Endothelial cell of umbilical vein (primary cell): ENCODE results near the gene MYBPHL. TPM values are rescaled to one million over a fixed set of nuclear protein-coding genes. Genes with fewer than 3 reads are reported as not detected.

ENCODE experiments used
- BruUV-seq: library from RNA; stranded (reverse); fragments of 400-500 nt; replicated peaks from 2 replicates; lab custom pipeline; 2021; lab: Mats Ljungman, UMichigan
- CTCF ChIA-PET: fragments of 300-600, 350-600 bp; sonication (Branson Sonifier 250); formaldehyde crosslinking; loops from one replicate; lab custom pipeline; 2021; ENCODE audit warnings: antibody characterized with exemption, inconsistent platforms; lab: Charles Lee
- POLR2A ChIA-PET: fragments of 300-600, 350-600 bp; sonication (Branson Sonifier 250); formaldehyde crosslinking; loops from one replicate; lab custom pipeline; 2021; ENCODE audit warnings: antibody characterized with exemption, inconsistent platforms; lab: Charles Lee
- DNase-seq: peaks from one replicate; pipeline ENCODE4 v3.0.0-alpha.2; 2011; ENCODE audit warnings: low read depth, low spot score
- FAIRE-seq: peaks from 2 replicates; lab custom pipeline; 2011; peaks lifted over from hg19 to GRCh38; lab: Jason Lieb, UNC
- H2AFZ ChIP-seq: 2 replicates; pipeline ENCODE4 v1.6.0; 2012; ENCODE audit warnings: low read depth, low read length, control low read depth, inconsistent platforms
- H3K27ac ChIP-seq: 2 replicates; pipeline ENCODE4 v1.5.1; 2011; ENCODE audit warnings: low read depth, mild to moderate bottlenecking, control low read depth, low read length, moderate library complexity; ENCODE audit not compliant: insufficient read depth
- H3K27me3 ChIP-seq, 2 experiments: 2 replicates each; pipeline versions ENCODE4 v1.6.0 to v1.6.1; 2011; ENCODE audit warnings: low read length in 2 of 2, mixed read lengths in 1 of 2; ENCODE audit not compliant: control insufficient read depth in 2 of 2, insufficient read depth in 2 of 2
- H3K36me3 ChIP-seq, 2 experiments: 2 replicates in 1 of 2; 3 replicates in 1 of 2; pipeline ENCODE4 v1.5.1; 2011; ENCODE audit warnings: low read length in 2 of 2, mild to moderate bottlenecking in 1 of 2, moderate library complexity in 1 of 2; ENCODE audit not compliant: control insufficient read depth in 2 of 2, insufficient read depth in 2 of 2; ENCODE audit errors: extremely low read depth in 1 of 2
- H3K4me1 ChIP-seq: 3 replicates; pipeline ENCODE4 v1.5.1; 2011; ENCODE audit warnings: mild to moderate bottlenecking, low read length; ENCODE audit not compliant: control insufficient read depth, insufficient read depth; ENCODE audit errors: extremely low read depth
- H3K4me2 ChIP-seq: 2 replicates; pipeline ENCODE4 v1.6.1; 2011; ENCODE audit warnings: low read length, control low read depth, mixed read lengths; ENCODE audit not compliant: insufficient read depth
- H3K4me3 ChIP-seq, 3 experiments: fragments of 200-600 bp in 1 of 3; sonication (generic), shearing (Covaris generic) in 1 of 3; replicated peaks in 1 of 3; 2 replicates each; pipeline ENCODE4 v1.5.1; 2011 to 2016; ENCODE audit warnings: control low read depth in 3 of 3, low read length in 3 of 3, mild to moderate bottlenecking in 2 of 3, inconsistent platforms in 1 of 3, low read depth in 1 of 3, moderate library complexity in 1 of 3; ENCODE audit not compliant: insufficient read depth in 1 of 3
- H3K79me2 ChIP-seq: 2 replicates; pipeline ENCODE4 v1.6.0; 2012; ENCODE audit warnings: low read length, inconsistent platforms; ENCODE audit not compliant: control insufficient read depth, insufficient read depth
- H3K9ac ChIP-seq: replicated peaks from 2 replicates; pipeline ENCODE3; 2011; ENCODE audit warnings: low read length, control low read depth; ENCODE audit not compliant: insufficient read depth; ENCODE audit errors: extremely low read depth
- H3K9me1 ChIP-seq: replicated peaks from 3 replicates; pipeline ENCODE4 v1.6.0; 2011; ENCODE audit warnings: mild to moderate bottlenecking, low read length; ENCODE audit not compliant: control insufficient read depth, insufficient read depth; ENCODE audit errors: extremely low read depth
- H3K9me3 ChIP-seq: replicated peaks from 2 replicates; pipeline ENCODE4 v1.5.1; 2012; ENCODE audit warnings: low read length, inconsistent platforms; ENCODE audit not compliant: control insufficient read depth, insufficient read depth
- H4K20me1 ChIP-seq: replicated peaks from 2 replicates; pipeline ENCODE3; 2011; ENCODE audit warnings: mild to moderate bottlenecking, low read length; ENCODE audit not compliant: control insufficient read depth, insufficient read depth; ENCODE audit errors: extremely low read depth
- CTCF ChIP-seq, 2 donors: IDR thresholded peaks; 1 replicate in 1 of 2; 2 replicates in 1 of 2; pipeline ENCODE4 v1.5.1; 2011; ENCODE audit warnings: low read length in 2 of 2, mild to moderate bottlenecking in 2 of 2, moderate library complexity in 2 of 2, control low read depth in 1 of 2, inconsistent platforms in 1 of 2, low read depth in 1 of 2; ENCODE audit not compliant: insufficient read depth in 1 of 2; ENCODE audit errors: extremely low read depth in 1 of 2
- EZH2 ChIP-seq: IDR thresholded peaks from 2 replicates; pipeline ENCODE4 v1.6.1; 2012; ENCODE audit warnings: borderline replicate concordance, low read depth, mild to moderate bottlenecking, moderate library complexity, low read length, inconsistent platforms; ENCODE audit not compliant: severe bottlenecking
- FOS ChIP-seq: IDR thresholded peaks from 2 replicates; pipeline ENCODE4 v1.6.1; 2011; ENCODE audit warnings: mild to moderate bottlenecking, low read length, moderate library complexity, borderline replicate concordance; ENCODE audit not compliant: insufficient read depth
- GATA2 ChIP-seq: IDR thresholded peaks from 2 replicates; pipeline ENCODE4 v1.7.0; 2011; ENCODE audit warnings: low read depth, mild to moderate bottlenecking, moderate library complexity, mixed read lengths, low read length; ENCODE audit not compliant: insufficient read length, insufficient read depth
- JUN ChIP-seq: IDR thresholded peaks from 2 replicates; pipeline ENCODE4 v1.6.1; 2011; ENCODE audit warnings: borderline replicate concordance, low read depth; ENCODE audit not compliant: insufficient read length, insufficient read depth
- MAX ChIP-seq: IDR thresholded peaks from 2 replicates; pipeline ENCODE4 v1.6.1; 2011; ENCODE audit not compliant: insufficient read depth, insufficient read length
- MYC ChIP-seq: IDR thresholded peaks from one replicate; pipeline ENCODE4 v1.6.1; 2011; ENCODE audit warnings: mild to moderate bottlenecking, low read depth, low read length
- POLR2A ChIP-seq: IDR thresholded peaks from 2 replicates; pipeline ENCODE4 v1.6.1; 2012; ENCODE audit warnings: low read depth, mild to moderate bottlenecking, control low read depth, low read length
- POLR2AphosphoS5 ChIP-seq: IDR thresholded peaks from 2 replicates; pipeline ENCODE4 v1.6.1; 2012; ENCODE audit warnings: low read depth, mild to moderate bottlenecking, control low read depth, low read length, moderate library complexity; ENCODE audit not compliant: insufficient read depth
- dilution Hi-C: fragments of 300-500 bp; cut with MboI; formaldehyde crosslinking; loops from one replicate; pipeline ENCODE4 v1.15.0; 2019; ENCODE audit warnings: low sequenced_read_pairs; ENCODE audit not compliant: extremely low pct_ligation_motif_present
- intact Hi-C: fragments of 100-400 bp; cut with micrococcal nuclease; formaldehyde crosslinking; loops from one replicate; pipeline ENCODE4 v1.10.0; 2022
- polyA plus RNA-seq, 4 experiments: library from polyadenylated mRNA; depleted of rRNA in 3 of 4; stranded (reverse) in 3 of 4; unstranded in 1 of 4; fragments of >200 nt; gene quantifications; 2 replicates each; pipeline versions ENCODE4 v1.2.1 to v1.2.3, GENCODE V29; 2011 to 2012; ENCODE audit warnings: missing spikeins in 1 of 4
- total RNA-seq: library from RNA; stranded (reverse); gene quantifications from 2 replicates; pipeline ENCODE4 v1.2.3, GENCODE V29; 2021

The MYBPHL gene
- total and polyA plus RNA-seq, 2 donors (not counting 3 experiments of a cell fraction or from before 2014, with no cell fraction given): not detected

DNA sequence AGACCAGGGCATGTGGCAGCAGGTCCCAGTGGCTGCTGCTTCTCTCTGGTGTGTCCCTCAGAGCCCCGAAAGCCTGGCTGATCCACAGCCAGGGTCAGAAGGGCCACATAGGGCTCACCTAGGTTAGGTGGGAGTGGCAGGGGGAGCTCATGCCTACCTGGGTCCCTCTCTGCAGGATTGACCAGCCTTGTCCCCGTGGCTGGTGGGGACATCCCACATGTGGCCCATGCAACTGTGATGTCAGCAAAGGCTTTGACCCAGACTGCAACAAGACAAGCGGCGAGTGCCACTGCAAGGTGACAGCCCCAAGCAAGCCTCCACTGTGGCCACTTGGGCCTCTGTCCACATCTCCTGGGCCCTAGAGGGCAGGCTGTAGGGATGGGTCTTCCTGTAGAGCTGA lies 41.8 kb downstream of the MYBPHL start:
- TF ChIP-seq MAX (no peak), GATA2 (no peak), FOS (no peak)
- DNase-seq (no peak), FAIRE-seq (no peak)
- Histone ChIP-seq H3K9me3 (no peaks in the 10 kb centered on the region), H3K4me2 (no peak overlapping the region), H3K36me3 (no peaks in the 10 kb centered on the region), H3K4me1 (no peaks in the 10 kb centered on the region), H3K4me3 (no peak overlapping the region), H4K20me1 (no peaks in the 10 kb centered on the region), H3K27me3 (no peaks in the 10 kb centered on the region), H3K27ac (no peak overlapping the region), H3K9ac (no peak overlapping the region), H2AFZ (no peak overlapping the region), H3K79me2 (no peaks in the 10 kb centered on the region), H3K9me1 (no peaks in the 10 kb centered on the region)
- no TSS peak for BruUV-seq
- POLR2A ChIA-PET: no interaction called here
- CTCF ChIA-PET: interaction anchor here (1.0 to 5.5 kb wide), 6 partner anchors 9 to 267 kb away, joined by 3 to 124 read pairs (median 8); partner anchors contain the start of gene SORT1
- intact Hi-C loops: no loop called here
- dilution Hi-C loops: no loop called here

DNA sequence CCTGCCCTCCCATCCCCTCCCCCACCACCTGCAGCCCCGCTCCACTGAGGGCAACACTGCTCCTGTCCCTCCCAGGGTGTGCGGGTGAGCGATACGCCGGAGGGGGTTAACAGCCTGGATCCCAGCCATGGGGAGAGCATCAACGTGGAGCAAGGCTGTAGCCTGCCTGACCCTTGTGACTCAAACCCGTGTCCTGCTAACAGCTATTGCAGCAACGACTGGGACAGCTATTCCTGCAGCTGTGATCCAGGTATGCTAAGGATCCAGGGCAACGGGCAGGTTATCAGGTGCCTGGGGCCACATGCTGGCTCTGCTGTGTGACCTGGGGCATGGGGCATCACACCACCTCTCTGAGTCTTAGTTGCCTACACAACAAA lies 42.4 kb downstream of the MYBPHL start:
- TF ChIP-seq MAX (no peak), POLR2AphosphoS5 (no peak), FOS (no peak), MYC (no peak), POLR2A (no peak), CTCF (IDR thresholded peaks at IDR 0.05; ENCODE audit: extremely low read depth in 1 of 2, insufficient read depth in 1 of 2, low read depth in 1 of 2, low read length in 2 of 2) (no peak), GATA2 (no peak), EZH2 (no peak), JUN (no peak)
- ChIA-PET POLR2A (no interaction called here), CTCF (interaction anchor here (0.6 to 5.5 kb wide), 20 partner anchors 9 to 268 kb away, joined by 3 to 124 read pairs (median 4); partner anchors contain the start of genes PSRC1 and SORT1)
- Histone ChIP-seq H3K4me1 (no peaks in the 10 kb centered on the region), H3K36me3 (no peaks in the 10 kb centered on the region), H3K27ac (no peak overlapping the region), H3K9me1 (no peaks in the 10 kb centered on the region), H3K4me2 (no peak overlapping the region), H3K79me2 (no peaks in the 10 kb centered on the region), H2AFZ (no peak overlapping the region), H3K27me3 (no peaks in the 10 kb centered on the region), H3K9me3 (no peaks in the 10 kb centered on the region), H3K9ac (no peak overlapping the region), H4K20me1 (no peaks in the 10 kb centered on the region), H3K4me3 (no peak overlapping the region)
- intact Hi-C loops: no loop called here
- dilution Hi-C loops: no loop called here
- no TSS peak for BruUV-seq
- no peak for FAIRE-seq
- no peak for DNase-seq
